Neural crest cell (in vitro differentiated cells): ENCODE results near the gene FMNL2. TPM values are rescaled to one million over a fixed set of nuclear protein-coding genes. Genes with fewer than 3 reads are reported as not detected.

Experiments
- DNase-seq: peaks from one replicate; pipeline ENCODE4 v3.0.0; 2021; ENCODE audit warnings: low read depth, mixed read lengths, low spot score
- H3K27ac Mint-ChIP-seq: one replicate; pipeline ENCODE4 v1.8.0; 2021; ENCODE audit warnings: mild to moderate bottlenecking, mixed read lengths; ENCODE audit not compliant: unreplicated experiment
- H3K27me3 Mint-ChIP-seq: 2 replicates; pipeline ENCODE4 v1.8.0; 2021; ENCODE audit warnings: low read depth, mild to moderate bottlenecking, mixed read lengths
- H3K36me3 Mint-ChIP-seq: 2 replicates; pipeline ENCODE4 v1.8.0; 2021; ENCODE audit warnings: low read depth, mild to moderate bottlenecking, mixed read lengths
- H3K4me1 Mint-ChIP-seq: 2 replicates; pipeline ENCODE4 v1.8.0; 2021; ENCODE audit warnings: mixed read lengths
- H3K4me3 Mint-ChIP-seq: one replicate; pipeline ENCODE4 v1.8.0; 2021; ENCODE audit warnings: mild to moderate bottlenecking, mixed read lengths
- H3K9me3 Mint-ChIP-seq: 2 replicates; pipeline ENCODE4 v1.8.0; 2021; ENCODE audit warnings: mixed read lengths
- CTCF ChIP-seq: fragments of 200-600 bp; sonication (generic); conservative IDR thresholded peaks from 2 replicates; pipeline ENCODE4 v1.5.0; 2021; ENCODE audit warnings: antibody characterized with exemption, mild to moderate bottlenecking
- total RNA-seq: library from RNA; stranded (reverse); gene quantifications from 2 replicates; pipeline ENCODE4 v1.2.1, GENCODE V29; 2021

Gene FMNL2
- total RNA-seq, 1 donor from 2014 or later, result 54.9 TPM

GRCh38 chr2:152348388-152348787 lies 13.4 kb downstream of the FMNL2 start:
- H3K27ac Mint-ChIP-seq, result peak overlapping the region; percentile 4
- H3K36me3 Mint-ChIP-seq, result peaks cover 2% of the 10 kb centered on the region
- TF ChIP-seq CTCF, result no peak
- no peak for DNase-seq
- peaks cover 55% of the 10 kb centered on the region for H3K4me1 Mint-ChIP-seq
- H3K27me3 Mint-ChIP-seq, result no peaks in the 10 kb centered on the region
- no peaks in the 10 kb centered on the region for H3K9me3 Mint-ChIP-seq
- peak overlapping the region; percentile 7 for H3K4me3 Mint-ChIP-seq

- H3K27me3 Mint-ChIP-seq, result no peaks in the 10 kb centered on the region
- no peak overlapping the region for H3K4me3 Mint-ChIP-seq
- H3K9me3 Mint-ChIP-seq, result no peaks in the 10 kb centered on the region
- H3K36me3 Mint-ChIP-seq, result no peaks in the 10 kb centered on the region
- peaks cover 56% of the 10 kb centered on the region for H3K4me1 Mint-ChIP-seq
- no peak for DNase-seq
- no peak for TF ChIP-seq CTCF
- H3K27ac Mint-ChIP-seq, result no peak overlapping the region
These were observed 14.4 kb downstream of the FMNL2 start for GRCh38 chr2:152349416-152349815.

- TF ChIP-seq CTCF, result no peak
- no peak for DNase-seq
- no peaks in the 10 kb centered on the region for H3K27me3 Mint-ChIP-seq
- no peaks in the 10 kb centered on the region for H3K36me3 Mint-ChIP-seq
- peaks cover 58% of the 10 kb centered on the region for H3K4me1 Mint-ChIP-seq
- no peak overlapping the region for H3K27ac Mint-ChIP-seq
- H3K9me3 Mint-ChIP-seq, result no peaks in the 10 kb centered on the region
- no peak overlapping the region for H3K4me3 Mint-ChIP-seq
These were observed 15.2 kb downstream of the FMNL2 start for GRCh38 chr2:152350155-152350679.

DNA sequence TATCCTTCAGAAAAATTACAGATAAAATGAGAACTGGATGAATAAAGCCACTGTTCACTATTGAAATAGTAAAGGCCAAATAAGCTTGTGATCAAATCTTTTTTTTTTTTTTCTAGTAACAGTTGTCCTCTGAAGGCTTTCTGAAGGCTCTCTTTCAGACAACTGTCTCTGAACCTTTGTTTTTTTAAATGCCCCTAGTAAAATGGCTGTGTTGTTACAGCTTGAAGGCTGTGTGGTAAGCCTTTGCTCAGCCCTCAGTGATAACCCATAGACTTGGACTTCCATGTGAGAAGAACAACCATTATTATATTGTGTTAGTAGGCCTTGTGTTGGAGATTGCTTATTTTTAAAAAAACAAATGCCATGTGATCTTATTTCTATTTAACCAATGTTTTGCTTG lies 17.6 kb downstream of the FMNL2 start:
- no peak overlapping the region for H3K4me3 Mint-ChIP-seq
- DNase-seq, result no peak
- peaks cover 64% of the 10 kb centered on the region for H3K4me1 Mint-ChIP-seq
- H3K27me3 Mint-ChIP-seq, result no peaks in the 10 kb centered on the region
- no peaks in the 10 kb centered on the region for H3K9me3 Mint-ChIP-seq
- H3K27ac Mint-ChIP-seq, result peak overlapping the region; percentile 44
- H3K36me3 Mint-ChIP-seq, result no peaks in the 10 kb centered on the region
- TF ChIP-seq CTCF, result no peak

DNA sequence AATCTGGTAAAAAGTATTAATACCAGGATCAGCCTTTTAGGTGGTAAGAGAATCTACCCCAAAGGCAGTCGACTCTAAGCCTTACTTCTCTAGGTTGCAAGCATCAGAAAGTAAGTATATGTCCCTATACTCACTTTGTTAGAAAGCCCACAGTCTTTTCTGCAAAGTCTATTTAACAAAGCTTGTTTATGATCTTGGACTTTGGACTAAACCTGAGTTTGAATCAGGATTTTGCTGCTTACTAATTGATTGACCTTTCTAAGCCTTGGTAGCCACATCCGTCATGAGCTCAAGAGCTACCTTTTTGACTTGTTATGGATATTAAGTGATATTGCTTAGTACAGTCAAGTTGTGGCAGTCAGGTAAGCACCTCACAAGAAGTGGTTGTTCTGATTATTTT lies 18.4 kb downstream of the FMNL2 start:
- H3K36me3 Mint-ChIP-seq, result no peaks in the 10 kb centered on the region
- TF ChIP-seq CTCF, result no peak
- H3K9me3 Mint-ChIP-seq, result no peaks in the 10 kb centered on the region

More for the DNA sequence above, 18.4 kb downstream of the FMNL2 start:
- peaks cover 57% of the 10 kb centered on the region for H3K4me1 Mint-ChIP-seq
- no peaks in the 10 kb centered on the region for H3K27me3 Mint-ChIP-seq
- H3K27ac Mint-ChIP-seq, result no peak overlapping the region
- DNase-seq, result no peak
- no peak overlapping the region for H3K4me3 Mint-ChIP-seq
